Umbilical cord (tissue), 2 donors: ENCODE measurements around the gene ZBP1. TPM values are rescaled to one million over a fixed set of nuclear protein-coding genes. Genes with fewer than 3 reads are reported as not detected.

Experiments
- DNase-seq: peaks from one replicate; pipeline ENCODE4 v3.0.0-alpha.2; 2015; ENCODE audit warnings: low spot score
- total RNA-seq: library from RNA; depleted of rRNA; stranded (reverse); fragments of >200 nt; gene quantifications from one replicate; pipeline ENCODE4 v1.2.3, GENCODE V29; 2014; ENCODE audit warnings: low replicate concordance; ENCODE audit not compliant: insufficient read depth

Gene ZBP1
- total RNA-seq, 1 donor from 2014 or later: 0.48 TPM

GRCh38 chr20:57559658-57560553, 60.3 kb downstream of the ZBP1 start:
- no peak for DNase-seq

- DNase-seq: no peak
These were observed 61.0 kb downstream of the ZBP1 start for GRCh38 chr20:57559289-57559634.

GRCh38 chr20:57558614-57559288, 61.5 kb downstream of the ZBP1 start:
- DNase-seq: no peak

GRCh38 chr20:57557926-57558613, 62.2 kb downstream of the ZBP1 start:
- no peak for DNase-seq

- DNase-seq: no peak
These were observed 63.3 kb downstream of the ZBP1 start for GRCh38 chr20:57556980-57557274.

GRCh38 chr20:57555457-57556184, 64.6 kb downstream of the ZBP1 start:
- DNase-seq: no peak

Other genes starting within 250 kb of the ZBP1 start
- 38.8 TPM for gene RBM38, start 229.0 kb downstream of the ZBP1 start, total RNA-seq
- 2.6 TPM for gene CTCFL, start 95.3 kb downstream of the ZBP1 start, total RNA-seq
- 6.3 TPM for gene PCK1, start 59.3 kb downstream of the ZBP1 start, total RNA-seq
- 14.7 TPM for gene PMEPA1, start 89.6 kb upstream of the ZBP1 start, total RNA-seq